ENCODE data around the gene C1orf105.
A peak's percentile ranks its signal among the peaks of the same experiment; 100 is the strongest.

The C1orf105 gene

GRCh38 chr1:172425339-172425738 is 4.9 kb downstream of the C1orf105 start:
- DNase-seq (ENCODE audit: extremely low read depth, insufficient read length): no peak
- H3K4me3 ChIP-seq (replicated peaks; ENCODE audit: low read depth, low read length): no peak overlapping the region
- H3K27me3 ChIP-seq (replicated peaks; ENCODE audit: control insufficient read depth, insufficient read depth, low read length): no peaks in the 10 kb centered on the region
- TF ChIP-seq CTCF (IDR thresholded peaks at IDR 0.05; ENCODE audit: insufficient read depth, low read length, poor library complexity, severe bottlenecking): no peak
- no peaks in the 10 kb centered on the region; the same call in 1 of the 2 replicates for H3K36me3 ChIP-seq (ENCODE audit: control insufficient read depth, insufficient read depth, low read length)

GRCh38 chr1:172427191-172427590 is 6.7 kb downstream of the C1orf105 start:
- DNase-seq (ENCODE audit: extremely low read depth, insufficient read length): no peak
- Histone ChIP-seq H3K36me3 (ENCODE audit: control insufficient read depth, insufficient read depth, low read length) (no peaks in the 10 kb centered on the region; the same call in 1 of the 2 replicates), H3K27me3 (replicated peaks; ENCODE audit: control insufficient read depth, insufficient read depth, low read length) (no peaks in the 10 kb centered on the region), H3K4me3 (replicated peaks; ENCODE audit: low read depth, low read length) (no peak overlapping the region)
- no peak for TF ChIP-seq CTCF (IDR thresholded peaks at IDR 0.05; ENCODE audit: insufficient read depth, low read length, poor library complexity, severe bottlenecking)

GRCh38 chr1:172429331-172430127 is 9.0 kb downstream of the C1orf105 start:
- TF ChIP-seq CTCF (IDR thresholded peaks at IDR 0.05; ENCODE audit: insufficient read depth, low read length, poor library complexity, severe bottlenecking): peak; percentile 53
- Histone ChIP-seq H3K27me3 (replicated peaks; ENCODE audit: control insufficient read depth, insufficient read depth, low read length) (no peaks in the 10 kb centered on the region), H3K4me3 (replicated peaks; ENCODE audit: low read depth, low read length) (no peak overlapping the region), H3K36me3 (ENCODE audit: control insufficient read depth, insufficient read depth, low read length) (no peaks in the 10 kb centered on the region; the same call in 1 of the 2 replicates)
- peak; percentile 37 for DNase-seq (ENCODE audit: extremely low read depth, insufficient read length)

GRCh38 chr1:172430128-172430454 is 9.6 kb downstream of the C1orf105 start:
- no peak for TF ChIP-seq CTCF (IDR thresholded peaks at IDR 0.05; ENCODE audit: insufficient read depth, low read length, poor library complexity, severe bottlenecking)
- no peaks in the 10 kb centered on the region; the same call in 1 of the 2 replicates for H3K36me3 ChIP-seq (ENCODE audit: control insufficient read depth, insufficient read depth, low read length)

GRCh38 chr1:172431204-172431603 is 10.7 kb downstream of the C1orf105 start:
- no peak for DNase-seq (ENCODE audit: extremely low read depth, insufficient read length)
- H3K4me3 ChIP-seq (replicated peaks; ENCODE audit: low read depth, low read length): no peak overlapping the region
- no peaks in the 10 kb centered on the region for H3K27me3 ChIP-seq (replicated peaks; ENCODE audit: control insufficient read depth, insufficient read depth, low read length)
- no peak for TF ChIP-seq CTCF (IDR thresholded peaks at IDR 0.05; ENCODE audit: insufficient read depth, low read length, poor library complexity, severe bottlenecking)
- H3K36me3 ChIP-seq (ENCODE audit: control insufficient read depth, insufficient read depth, low read length): no peaks in the 10 kb centered on the region; the same call in 1 of the 2 replicates

More at GRCh38 chr1:172430128-172430454, 9.6 kb downstream of the C1orf105 start:
- H3K4me3 ChIP-seq (replicated peaks; ENCODE audit: low read depth, low read length): no peak overlapping the region
- H3K27me3 ChIP-seq (replicated peaks; ENCODE audit: control insufficient read depth, insufficient read depth, low read length): no peaks in the 10 kb centered on the region
- no peak for DNase-seq (ENCODE audit: extremely low read depth, insufficient read length)
